A673 (cell line): ENCODE measurements around the gene STXBP5.

Experiments used
- EZH2 ChIP-seq: fragments of 200-600 bp; sonication (generic); IDR thresholded peaks from 2 replicates; pipeline ENCODE4 v1.6.1; 2017; ENCODE audit warnings: borderline replicate concordance, low read depth, mild to moderate bottlenecking, mixed read lengths, antibody characterized with exemption, low read length; ENCODE audit not compliant: poor library complexity, severe bottlenecking
- TF ChIP-seq, protein P1 (sequence below): fragments of 300-800, 200-600 bp; sonication (generic); conservative IDR thresholded peaks from 2 replicates; pipeline ENCODE4 v1.5.1; 2017; ENCODE audit warnings: low read depth, mild to moderate bottlenecking, antibody characterized with exemption, low read length, moderate library complexity, mixed read lengths

DNA sequence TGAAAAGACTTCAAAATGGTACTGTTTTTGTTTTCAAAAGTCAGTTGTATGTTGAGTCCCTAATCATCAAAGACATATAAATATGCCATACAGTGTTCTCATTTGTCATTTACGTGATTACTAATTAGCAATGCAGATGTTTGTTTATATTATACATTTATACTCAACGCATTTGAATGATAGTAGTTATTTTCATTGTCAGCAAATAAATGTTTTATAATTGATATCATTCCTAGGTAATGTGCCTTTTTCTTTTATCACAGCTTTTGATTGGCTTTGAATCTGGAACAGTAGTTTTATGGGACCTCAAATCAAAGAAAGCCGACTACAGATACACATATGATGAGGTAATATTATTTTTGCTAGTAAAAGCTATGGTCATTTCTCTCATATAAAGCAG lies 62.6 kb downstream of the STXBP5 start:
- TF ChIP-seq, protein P1, sequence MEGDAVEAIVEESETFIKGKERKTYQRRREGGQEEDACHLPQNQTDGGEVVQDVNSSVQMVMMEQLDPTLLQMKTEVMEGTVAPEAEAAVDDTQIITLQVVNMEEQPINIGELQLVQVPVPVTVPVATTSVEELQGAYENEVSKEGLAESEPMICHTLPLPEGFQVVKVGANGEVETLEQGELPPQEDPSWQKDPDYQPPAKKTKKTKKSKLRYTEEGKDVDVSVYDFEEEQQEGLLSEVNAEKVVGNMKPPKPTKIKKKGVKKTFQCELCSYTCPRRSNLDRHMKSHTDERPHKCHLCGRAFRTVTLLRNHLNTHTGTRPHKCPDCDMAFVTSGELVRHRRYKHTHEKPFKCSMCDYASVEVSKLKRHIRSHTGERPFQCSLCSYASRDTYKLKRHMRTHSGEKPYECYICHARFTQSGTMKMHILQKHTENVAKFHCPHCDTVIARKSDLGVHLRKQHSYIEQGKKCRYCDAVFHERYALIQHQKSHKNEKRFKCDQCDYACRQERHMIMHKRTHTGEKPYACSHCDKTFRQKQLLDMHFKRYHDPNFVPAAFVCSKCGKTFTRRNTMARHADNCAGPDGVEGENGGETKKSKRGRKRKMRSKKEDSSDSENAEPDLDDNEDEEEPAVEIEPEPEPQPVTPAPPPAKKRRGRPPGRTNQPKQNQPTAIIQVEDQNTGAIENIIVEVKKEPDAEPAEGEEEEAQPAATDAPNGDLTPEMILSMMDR, result no peak
- TF ChIP-seq EZH2, result no peak
